HG03571 (cell line): ENCODE results near the gene L3MBTL4.
"Not testable (repeated sequence)": the region's sequence is repeated elsewhere in the genome, so short reads cannot be mapped to it uniquely, and the experiment has no call there.

Source experiments
- ATAC-seq: cut with Tn5 transposase; IDR thresholded peaks from one replicate; pipeline ENCODE4 v1.9.1; 2021; ENCODE audit not compliant: unreplicated experiment

Gene L3MBTL4

DNA sequence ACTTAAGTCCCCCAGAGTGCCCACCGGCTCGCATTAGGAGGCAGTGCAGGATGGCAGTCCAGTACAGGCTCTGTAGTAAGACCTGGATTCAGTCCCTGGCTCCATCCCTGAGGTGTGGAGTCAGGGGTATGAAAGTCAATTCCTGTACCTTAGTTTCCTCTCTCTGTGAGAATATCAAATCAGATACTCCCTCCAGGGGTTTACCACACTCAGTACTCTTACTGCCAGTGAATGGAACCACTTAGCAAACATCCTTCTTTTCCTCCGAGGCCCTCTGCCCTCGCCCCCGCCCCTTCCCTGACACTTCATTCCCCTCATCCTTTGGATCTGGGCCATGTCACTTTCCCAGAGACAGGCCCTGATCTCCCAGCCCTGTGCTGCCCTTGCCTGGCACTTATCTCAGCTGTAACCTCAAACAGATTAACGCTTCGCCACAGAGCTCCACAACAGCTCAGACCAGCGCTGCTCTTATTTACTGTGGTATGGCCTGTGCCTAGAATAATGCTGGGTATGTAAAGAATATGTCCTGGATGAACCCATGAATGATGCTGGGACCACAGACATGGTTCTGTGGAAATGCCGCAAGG, 360.4 kb downstream of the L3MBTL4 start:
- no peak for ATAC-seq

DNA sequence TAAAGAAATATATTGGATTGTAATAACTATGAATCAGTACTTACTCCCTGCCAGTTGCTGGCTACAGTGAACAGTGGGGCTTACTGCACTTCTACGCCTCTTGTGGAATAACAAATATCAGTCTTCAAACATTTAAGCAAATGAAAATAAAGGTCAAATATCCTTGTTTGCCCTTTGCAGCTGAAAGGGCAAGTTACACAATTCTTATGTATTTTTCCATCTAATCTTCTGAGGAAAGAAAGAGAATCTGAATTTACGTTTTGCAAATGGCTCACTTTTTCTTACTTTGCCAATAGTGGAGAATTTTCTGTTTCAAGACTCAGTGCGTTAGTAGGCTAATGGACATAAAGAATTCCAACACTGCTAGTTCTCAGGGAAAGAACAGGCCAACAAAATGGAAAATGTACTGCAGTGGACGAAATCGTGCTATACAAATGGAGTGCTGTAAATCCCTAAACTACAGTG, 362.2 kb downstream of the L3MBTL4 start:
- no peak for ATAC-seq

DNA sequence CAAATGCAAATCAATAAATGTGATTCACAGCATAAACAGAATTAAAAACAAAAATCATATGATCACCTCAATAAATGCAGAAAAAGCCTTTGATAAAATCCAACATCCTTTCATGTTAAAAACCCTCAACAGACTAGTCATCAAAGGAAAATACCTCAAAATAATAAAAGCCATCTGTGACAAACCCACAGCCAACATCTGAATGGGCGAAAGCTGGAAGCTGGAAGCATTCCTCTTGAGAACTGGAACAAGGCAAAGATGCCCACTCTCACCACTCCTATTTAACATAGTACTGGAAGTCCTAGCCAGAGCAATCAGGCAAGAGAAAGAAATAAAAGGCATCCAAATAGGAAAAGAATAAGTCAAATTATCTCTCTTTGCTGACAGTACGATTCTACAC, 367.1 kb downstream of the L3MBTL4 start:
- ATAC-seq = not testable (repeated sequence)

DNA sequence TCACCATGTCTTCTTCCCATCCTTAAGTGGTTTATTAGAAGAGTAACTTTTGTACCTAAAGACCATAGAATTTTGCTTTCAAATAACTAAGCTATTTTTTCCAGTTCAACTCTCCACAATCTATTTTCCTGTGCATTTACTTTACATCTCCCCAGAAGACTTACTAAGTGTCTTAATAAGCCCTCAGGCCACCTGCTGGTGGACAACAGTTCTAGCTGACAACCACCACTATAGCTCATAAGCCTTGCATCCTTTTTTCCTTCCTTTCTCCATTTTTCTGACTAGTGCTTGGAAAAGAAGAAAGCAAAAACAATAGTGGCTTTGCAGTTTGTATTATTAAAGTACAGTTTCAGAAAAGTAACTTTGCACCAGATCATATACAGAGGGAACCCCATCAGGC, 369.9 kb downstream of the L3MBTL4 start:
- ATAC-seq = no peak

DNA sequence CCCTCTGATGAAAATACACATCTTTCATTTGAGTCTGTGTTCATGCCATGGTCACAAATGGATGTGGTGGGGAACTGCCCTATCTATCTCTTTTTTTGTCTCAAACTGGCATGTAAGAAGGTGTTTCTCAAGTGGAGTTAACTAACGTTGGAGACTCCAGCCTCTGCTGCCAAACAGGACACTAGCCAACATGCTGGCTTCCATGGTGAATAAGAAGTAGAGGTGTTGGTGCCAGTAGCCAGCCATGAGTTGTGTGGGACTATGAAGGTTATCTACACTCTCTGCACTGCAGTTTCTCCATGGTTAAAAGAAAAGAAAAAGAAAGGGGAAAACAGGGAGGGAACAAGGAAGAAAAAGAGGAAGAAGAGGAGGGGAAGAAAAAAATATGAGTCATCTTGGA, 370.4 kb downstream of the L3MBTL4 start:
- no peak for ATAC-seq

DNA sequence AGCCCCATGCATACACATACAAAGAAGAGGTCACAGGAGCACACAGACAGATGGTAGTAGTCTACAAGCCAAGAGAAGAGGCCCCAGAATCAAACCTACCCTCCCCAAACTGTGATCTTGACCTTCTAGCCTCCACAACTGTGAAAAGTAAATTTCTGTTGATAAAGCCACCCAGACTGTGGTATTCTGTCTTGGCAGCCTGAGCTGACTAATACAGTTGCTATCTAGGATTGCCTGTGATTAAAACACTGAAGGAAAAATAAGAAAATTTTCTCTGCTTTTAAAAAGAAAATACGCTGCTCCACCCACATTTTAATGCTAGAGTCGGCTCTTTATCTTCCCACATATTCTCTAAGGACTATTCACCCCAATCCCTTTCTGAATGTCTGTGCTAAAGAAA, 375.7 kb downstream of the L3MBTL4 start:
- ATAC-seq = no peak

DNA sequence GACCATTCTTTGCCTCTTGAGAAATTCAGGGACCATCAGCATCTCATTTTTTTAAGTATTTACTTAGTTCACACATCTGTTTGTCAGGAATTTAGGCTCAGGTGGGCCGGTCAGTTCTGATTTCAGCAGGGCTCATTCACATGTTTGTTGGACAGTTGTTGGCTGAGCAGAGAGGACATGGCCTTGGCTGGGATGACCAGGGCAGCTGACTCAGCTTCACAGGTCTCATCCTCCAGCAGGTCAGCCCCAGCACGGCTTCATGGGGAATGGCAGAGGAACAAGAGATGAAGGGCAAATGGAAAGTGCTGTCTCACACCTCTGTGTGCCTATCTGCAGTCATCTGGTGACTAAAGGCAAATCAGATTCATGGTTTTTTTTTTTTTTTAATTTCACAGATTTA, 383.3 kb downstream of the L3MBTL4 start:
- ATAC-seq = no peak

DNA sequence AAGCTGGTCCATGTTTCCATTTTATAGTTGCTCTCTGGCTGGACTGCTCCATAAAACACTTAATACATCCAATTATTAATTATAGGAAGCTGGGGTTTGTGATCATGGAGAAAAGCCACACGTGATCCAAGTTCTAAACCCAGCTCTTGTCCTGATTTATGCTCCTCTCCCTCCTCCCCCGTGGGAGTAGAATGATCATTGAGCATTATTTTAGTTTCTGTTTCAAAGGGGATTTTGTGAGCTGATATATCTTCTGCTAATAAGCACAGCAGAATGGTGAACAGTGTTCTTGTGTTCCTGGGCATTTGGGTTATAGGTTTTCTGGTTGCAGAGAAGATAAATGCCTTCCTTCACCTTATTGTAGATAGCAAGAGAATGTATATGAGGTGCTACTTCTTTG, 383.7 kb downstream of the L3MBTL4 start:
- no peak for ATAC-seq

DNA sequence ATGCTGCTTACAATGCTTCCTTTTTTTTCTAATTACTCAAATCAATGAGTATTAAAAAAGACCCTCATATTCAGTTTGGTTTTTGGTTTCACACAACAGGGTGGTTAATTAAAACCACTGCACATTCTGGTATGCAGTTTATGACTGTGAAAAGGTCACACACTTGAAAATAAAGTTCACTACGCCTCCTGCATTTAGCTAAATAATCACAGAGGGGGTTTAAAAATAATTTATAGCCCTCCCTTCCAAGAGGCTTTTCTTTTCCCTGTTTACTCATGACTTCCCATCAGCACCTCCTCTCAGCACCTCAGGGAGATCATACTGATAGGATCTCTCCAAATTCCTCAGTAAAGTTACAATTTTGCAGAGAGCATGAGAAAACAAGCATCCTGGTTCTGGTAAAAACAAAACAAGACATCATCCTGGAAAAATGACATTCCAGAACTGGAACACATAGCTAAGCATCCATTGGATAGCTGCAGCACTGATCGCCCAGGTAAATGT, 389.9 kb downstream of the L3MBTL4 start:
- ATAC-seq = no peak

DNA sequence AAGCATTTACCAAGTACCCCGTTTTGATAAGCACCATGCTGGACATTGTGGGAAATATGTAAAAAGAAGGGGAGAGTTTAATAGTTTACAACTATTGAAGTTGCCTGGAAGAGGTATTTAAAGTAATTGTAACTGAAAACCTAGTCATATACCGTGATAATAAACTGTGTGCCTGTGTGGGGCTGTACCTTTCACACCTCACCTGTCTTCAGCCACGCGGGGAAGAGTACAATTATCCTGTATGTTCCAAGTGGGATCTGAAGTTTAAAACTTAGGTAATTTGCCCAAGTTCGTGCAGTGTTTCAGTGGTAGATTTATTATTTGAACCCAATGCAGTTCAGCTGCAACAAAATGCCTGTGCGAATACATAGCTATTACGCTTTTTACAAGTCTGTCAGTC, 391.2 kb downstream of the L3MBTL4 start:
- ATAC-seq = no peak

DNA sequence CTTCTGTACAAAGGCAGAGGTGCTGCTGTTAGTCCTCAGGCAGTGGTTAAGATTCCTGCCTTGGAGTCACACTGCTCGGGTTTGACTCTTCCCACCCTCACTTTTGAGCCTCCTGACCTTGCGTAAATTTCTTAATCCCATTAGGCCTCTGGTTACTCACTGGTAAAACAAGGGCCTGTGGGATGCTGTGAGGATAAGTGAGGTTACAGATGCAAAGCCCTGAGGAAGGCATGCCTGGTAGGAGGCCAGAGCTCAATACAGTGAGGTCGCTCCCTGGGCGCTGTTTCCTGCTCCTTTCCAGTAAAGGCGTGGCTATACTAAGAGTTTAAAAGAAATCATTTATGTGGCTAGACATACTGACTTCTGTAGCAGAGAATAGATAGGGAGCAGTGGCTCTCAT, 391.9 kb downstream of the L3MBTL4 start:
- ATAC-seq = no peak

DNA sequence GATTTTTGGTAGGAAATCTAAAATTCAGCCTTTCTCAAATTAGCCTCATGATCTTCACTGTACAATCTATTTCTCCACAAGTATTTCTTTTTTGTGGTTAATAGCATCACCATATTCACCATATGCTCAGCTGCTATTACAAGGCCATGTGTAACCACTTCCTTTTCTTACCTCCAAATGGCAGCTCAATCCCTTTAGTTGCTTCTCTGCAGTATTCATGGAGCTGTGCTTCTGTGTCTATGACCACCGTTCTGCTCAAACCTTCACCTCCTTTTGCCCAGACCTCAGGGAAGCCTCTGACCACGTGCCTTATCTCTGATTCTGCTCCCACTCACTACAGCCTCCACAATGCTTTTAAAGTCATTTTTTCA, 392.7 kb downstream of the L3MBTL4 start:
- peak; percentile 62 for ATAC-seq

DNA sequence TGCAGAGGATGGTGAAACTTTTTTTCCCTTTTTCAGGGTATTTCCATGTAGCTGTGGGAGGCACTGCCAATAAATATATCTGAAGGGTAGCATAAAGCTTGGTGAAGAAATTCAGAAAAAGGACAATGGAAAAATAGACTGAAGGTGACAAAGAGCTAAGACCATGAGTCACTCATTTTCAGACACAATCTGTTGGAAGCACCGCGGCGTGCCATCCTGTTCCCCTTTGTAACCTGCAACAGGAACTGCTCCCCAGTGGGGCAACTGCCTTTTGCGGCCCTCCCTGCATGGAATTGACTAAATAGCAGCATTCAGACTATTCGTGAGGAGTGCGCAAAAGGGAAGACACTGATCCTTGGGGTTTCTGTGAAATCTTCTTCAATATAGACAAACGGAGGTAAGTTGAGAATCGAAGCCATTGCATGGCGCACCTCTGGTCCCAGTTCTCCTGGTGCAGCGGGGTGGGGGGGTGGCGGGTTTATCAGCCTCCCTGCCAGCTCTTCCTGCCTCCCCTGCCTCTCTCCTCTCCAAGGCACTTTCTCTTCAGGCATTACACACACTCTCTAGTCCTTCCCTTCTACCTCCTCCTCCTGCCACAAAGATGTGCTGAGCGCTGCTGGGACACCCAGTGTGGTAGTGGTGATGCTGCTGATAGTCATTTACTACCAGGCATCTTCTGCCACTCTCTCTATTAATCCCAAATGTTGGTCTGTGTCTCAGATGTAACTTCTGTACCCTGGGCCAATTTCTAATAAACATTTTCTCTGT, 393.2 kb downstream of the L3MBTL4 start:
- ATAC-seq = no peak

DNA sequence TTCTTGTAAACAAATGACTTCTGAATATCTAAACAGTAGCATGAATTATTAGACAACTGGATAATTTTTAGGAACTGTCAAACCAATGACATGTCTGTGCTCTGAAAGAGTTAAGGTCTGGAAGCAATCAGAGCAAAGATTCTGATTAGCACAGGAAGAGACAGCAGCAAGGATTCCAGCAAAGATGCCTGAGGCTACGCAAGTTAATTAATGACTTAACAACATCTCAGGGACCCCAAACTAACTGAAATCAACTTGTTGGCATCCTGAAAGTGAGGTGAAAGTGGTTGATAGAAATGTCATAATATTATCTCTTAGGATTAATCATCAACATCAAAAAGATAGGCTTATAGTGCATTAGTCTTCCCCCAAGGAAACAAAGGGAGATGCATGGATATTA, 396.0 kb downstream of the L3MBTL4 start:
- ATAC-seq = no peak

DNA sequence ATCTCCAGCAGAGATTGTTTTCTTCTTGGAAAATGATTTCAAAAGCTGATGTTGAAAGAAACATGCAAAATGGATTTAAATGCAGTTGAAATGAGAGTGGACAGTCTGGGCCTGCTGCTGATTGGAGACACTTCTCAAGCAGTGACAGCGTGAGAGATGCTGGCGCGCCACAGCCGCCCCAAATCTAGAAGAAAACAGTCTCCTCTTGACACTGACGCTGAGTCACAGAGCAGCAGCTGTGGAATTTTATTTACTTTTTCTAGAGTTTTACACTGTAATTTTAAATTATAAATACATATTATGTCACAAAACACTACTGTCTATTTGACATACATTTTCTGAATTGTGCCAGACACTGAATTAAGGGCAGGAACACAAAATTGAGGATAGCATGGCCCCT, 397.5 kb downstream of the L3MBTL4 start:
- ATAC-seq = no peak

DNA sequence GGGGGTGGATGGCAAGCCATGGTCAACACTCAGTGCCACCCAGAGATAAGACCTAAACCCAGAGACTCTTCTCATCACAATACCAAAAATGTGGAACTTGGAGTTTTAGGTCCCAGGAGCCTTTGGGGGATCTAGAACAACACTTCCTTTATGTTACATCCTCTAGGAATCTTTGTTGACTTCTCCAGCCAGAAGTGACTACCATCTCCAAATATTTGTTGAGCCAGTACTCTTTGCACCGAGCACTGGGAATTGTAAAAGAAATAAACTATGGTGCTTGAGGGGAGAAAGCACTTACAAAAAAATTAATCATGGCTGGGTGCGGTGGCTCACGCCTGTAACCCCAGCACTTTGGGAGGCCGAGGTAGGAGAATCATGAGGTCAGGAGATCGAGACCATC, 399.3 kb downstream of the L3MBTL4 start:
- ATAC-seq = no peak

DNA sequence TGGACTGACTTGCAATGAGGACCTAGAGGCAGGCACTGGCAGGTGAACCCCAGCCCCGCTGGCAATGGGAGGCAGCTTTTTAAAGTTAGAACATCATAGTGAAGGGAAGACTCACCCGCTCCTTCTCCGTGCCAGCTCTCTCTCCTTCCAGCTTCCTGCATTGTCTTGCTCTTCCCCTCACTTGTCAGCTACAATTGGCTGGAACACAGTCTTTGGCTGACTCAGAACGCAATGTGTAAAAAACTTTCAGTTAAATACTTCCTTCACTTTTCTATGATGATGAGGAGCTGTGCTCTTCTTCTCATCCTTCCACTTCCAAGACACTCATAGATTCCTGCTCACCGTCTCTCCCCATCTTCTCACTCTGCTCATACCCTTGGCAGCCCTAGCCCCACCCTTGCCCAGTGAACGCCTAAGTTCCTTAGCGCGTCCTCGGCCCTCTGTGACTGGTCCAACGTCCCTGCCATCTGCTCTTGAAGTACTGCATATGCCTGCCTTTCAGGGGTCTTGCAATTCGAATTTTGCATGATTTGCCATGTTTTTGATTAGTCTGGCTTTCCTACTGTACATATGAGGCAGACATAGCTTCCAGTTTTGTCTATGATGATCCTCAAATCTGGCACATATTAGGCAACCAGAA, 401.4 kb downstream of the L3MBTL4 start:
- no peak for ATAC-seq

DNA sequence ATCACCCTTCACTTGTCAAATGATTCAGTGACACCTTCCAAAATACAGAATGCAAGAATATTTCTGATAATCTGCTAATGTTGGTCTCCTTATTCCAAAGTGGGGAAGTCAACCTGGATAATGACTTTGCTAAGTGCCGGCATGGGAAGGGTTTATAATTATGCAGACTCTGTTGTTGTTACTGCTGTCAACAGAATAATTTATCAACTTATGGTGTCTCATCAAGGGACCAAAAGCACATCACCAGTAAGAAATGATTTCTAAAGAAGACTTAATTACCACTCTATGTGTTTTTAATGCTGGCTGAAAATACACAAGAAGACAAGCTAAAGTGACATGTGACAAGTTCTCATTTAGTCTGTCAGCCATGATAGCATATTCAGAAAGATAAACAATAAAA, 403.8 kb downstream of the L3MBTL4 start:
- no peak for ATAC-seq

DNA sequence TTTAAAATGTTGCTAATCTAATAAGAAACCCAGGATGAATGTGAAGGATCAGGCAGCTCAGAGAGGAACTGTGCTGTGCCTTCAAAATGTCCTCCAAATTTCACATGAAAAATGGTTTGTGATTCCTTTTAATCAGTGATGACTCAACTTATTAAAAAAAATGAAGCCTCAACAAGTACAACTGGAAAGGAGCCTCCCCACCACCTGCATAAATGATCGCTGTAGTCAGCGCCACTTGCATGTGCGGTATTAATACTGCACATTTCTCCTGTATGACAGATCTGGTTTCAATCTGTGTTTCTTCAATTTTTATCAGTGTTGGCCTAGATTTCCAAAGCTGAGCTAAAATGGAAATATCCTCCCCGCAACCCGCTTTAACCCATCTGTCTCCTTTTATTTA, 404.4 kb downstream of the L3MBTL4 start:
- ATAC-seq = no peak

DNA sequence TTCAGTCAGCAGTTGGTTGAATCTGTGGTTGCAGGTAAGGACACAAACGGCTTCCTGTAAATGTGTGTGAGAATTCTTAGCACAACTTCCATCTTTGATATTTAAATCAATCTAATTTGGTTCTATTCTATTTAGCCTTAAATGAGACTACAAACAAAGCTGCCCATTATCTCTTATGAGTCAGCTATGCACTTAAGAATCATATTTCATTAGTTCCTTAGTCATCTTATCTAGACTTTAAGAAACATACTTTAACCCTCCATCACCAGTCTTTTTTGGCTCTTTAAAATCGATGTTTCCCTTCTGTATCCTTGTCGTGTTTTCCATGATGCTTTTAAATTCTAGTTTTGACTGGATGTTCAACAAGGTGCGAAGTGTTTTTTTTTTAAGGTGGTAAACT, 405.0 kb downstream of the L3MBTL4 start:
- ATAC-seq = no peak

DNA sequence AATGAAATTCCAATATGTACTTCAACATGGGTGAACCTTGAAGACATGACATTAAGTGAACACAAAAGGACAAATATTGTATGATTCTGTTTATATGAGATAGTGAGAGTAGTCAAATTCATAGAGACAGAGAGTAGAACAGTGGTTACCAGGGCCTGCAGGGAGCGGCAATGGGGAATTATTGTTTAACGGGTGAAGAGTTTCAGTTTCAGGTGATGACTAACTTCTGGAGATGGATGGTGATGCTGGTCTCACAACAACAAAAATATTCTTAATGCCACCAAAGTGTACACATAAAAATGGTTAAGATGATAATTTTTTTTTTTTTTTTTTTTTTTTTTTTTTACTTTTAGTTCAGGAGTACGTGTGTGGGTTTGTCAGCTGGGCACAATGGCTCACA, 410.0 kb downstream of the L3MBTL4 start:
- ATAC-seq = peak; percentile 99

DNA sequence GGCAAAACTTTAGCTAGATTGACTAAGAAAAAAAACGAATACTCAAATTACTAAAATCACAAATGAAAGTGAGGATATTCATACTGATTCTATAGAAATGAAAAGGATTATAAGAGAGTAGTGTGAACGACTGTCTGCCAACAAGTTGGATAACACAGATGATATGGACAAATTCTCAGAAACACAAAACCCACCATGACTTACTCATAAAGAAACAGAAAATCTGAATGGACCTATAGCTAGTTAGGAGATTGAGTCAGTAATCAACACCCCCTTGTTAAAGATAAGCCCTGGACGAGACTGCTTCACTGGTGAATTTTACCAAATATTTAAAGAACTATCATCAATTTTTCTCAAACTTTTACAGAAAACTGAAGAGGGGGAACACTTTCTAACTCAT, 410.6 kb downstream of the L3MBTL4 start:
- peak; percentile 65 for ATAC-seq
